C4-2B (cell line): ENCODE data around the gene SDK2.

Source experiments
- ZFX ChIP-seq: fragments of 450-650 bp; IDR thresholded peaks from 2 replicates; pipeline ENCODE4 v1.6.1; 2017
- TF ChIP-seq, protein P1 (sequence below): fragments of 450-650 bp; conservative IDR thresholded peaks from 2 replicates; pipeline ENCODE4 v1.5.1; 2017; ENCODE audit warnings: mild to moderate bottlenecking

DNA sequence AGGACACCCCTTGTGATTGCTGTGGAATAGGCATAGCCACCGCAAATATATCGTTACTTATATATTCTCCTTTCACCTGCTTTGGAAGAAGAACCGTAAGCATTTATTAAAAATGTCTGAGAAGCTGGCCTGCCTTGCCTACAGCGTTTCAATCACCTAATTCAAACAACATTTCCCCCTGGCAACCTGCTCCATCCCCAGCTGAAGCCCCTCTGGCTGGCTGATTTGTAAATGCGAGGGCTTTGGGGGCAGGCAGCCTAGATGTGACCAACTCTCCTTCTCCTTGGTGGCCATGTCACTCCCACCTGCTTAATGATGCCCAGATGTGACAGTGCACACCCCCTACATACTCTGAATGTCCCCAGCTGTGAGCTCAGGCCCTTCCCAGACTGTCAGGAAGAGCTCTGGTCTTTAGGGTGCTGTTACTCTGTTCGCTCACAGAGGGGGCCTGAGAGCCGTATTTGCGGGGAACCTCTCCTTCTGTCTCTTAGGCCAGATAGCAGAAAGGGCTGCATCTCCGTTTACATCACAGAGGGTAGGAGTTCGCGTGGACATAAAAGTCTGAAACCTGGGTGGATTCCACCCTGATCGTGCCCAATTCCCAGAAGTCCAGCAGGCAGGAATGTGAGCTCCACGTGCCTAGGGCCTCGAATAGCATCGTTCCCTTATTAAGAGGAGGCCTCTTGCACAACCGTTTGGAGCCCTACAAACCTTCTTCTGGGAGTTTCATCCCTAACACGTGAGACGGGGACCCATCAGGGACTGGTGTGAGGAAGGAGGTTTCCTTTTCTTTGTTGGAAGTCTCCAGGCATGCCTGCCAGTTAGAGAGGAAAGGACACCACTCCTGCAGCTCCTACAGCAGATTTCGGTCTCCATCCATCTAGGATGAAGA, 2.4 kb upstream of the SDK2 start:
- TF ChIP-seq, protein P1, sequence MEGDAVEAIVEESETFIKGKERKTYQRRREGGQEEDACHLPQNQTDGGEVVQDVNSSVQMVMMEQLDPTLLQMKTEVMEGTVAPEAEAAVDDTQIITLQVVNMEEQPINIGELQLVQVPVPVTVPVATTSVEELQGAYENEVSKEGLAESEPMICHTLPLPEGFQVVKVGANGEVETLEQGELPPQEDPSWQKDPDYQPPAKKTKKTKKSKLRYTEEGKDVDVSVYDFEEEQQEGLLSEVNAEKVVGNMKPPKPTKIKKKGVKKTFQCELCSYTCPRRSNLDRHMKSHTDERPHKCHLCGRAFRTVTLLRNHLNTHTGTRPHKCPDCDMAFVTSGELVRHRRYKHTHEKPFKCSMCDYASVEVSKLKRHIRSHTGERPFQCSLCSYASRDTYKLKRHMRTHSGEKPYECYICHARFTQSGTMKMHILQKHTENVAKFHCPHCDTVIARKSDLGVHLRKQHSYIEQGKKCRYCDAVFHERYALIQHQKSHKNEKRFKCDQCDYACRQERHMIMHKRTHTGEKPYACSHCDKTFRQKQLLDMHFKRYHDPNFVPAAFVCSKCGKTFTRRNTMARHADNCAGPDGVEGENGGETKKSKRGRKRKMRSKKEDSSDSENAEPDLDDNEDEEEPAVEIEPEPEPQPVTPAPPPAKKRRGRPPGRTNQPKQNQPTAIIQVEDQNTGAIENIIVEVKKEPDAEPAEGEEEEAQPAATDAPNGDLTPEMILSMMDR = no peak
- no peak for TF ChIP-seq ZFX
